Peyer's patch (tissue), 4 donors: ENCODE results near the gene PBX1. TPM values are rescaled to one million over a fixed set of nuclear protein-coding genes. Genes with fewer than 3 reads are reported as not detected.

Source experiments
- DNase-seq, 3 donors: peaks; one replicate each; pipeline ENCODE4 v3.0.0-alpha.2; 2017 to 2019
- H3K27ac ChIP-seq, 4 donors: fragments of 200-600 bp; sonication (generic); one replicate each; pipeline ENCODE4 v1.5.1; 2016 to 2019
- H3K27me3 ChIP-seq, 2 donors: fragments of 200-600 bp; sonication (generic); one replicate each; pipeline ENCODE4 v1.5.1; 2019
- H3K36me3 ChIP-seq, 3 donors: fragments of 200-600 bp; sonication (generic); one replicate each; pipeline ENCODE4 v1.5.1; 2016 to 2019
- H3K4me1 ChIP-seq, 4 donors: fragments of 200-600 bp; sonication (generic); one replicate each; pipeline ENCODE4 v1.5.1; 2016 to 2019
- H3K4me3 ChIP-seq, 4 donors: fragments of 200-600 bp; sonication (generic); 1 replicate in 3 of 4; 2 replicates in 1 of 4; pipeline ENCODE4 v1.5.1; 2016 to 2019; ENCODE audit warnings: mild to moderate bottlenecking in 1 of 4
- H3K9me3 ChIP-seq, 4 donors: fragments of 200-600 bp; sonication (generic); one replicate each; pipeline ENCODE4 v1.5.1; 2016 to 2019; ENCODE audit warnings: mild to moderate bottlenecking in 1 of 4
- POLR2A ChIP-seq, 2 donors: fragments of 450-650 bp; IDR thresholded peaks; one replicate each; pipeline ENCODE4 v1.5.1; 2017; ENCODE audit warnings: antibody characterized with exemption in 2 of 2, mild to moderate bottlenecking in 2 of 2, moderate library complexity in 2 of 2
- total RNA-seq, 4 donors: library from RNA; depleted of rRNA; stranded (reverse); fragments of >200 nt; gene quantifications; one replicate each; pipeline ENCODE4 v1.1.0, GENCODE V29; 2016
- TF ChIP-seq, protein P1 (sequence below), 6 experiments: fragments of 450-650 bp in 4 of 6; fragments of 200-600 bp in 2 of 6; sonication (generic) in 1 of 6; IDR thresholded peaks; one replicate each; pipeline ENCODE4 v1.5.1; 2017 to 2019; ENCODE audit warnings: antibody characterized with exemption in 6 of 6, mild to moderate bottlenecking in 3 of 6, moderate library complexity in 1 of 6

Gene PBX1
- total RNA-seq, 4 donors from 2014 or later = 20.6 to 57.5 (median 40.4) TPM

DNA sequence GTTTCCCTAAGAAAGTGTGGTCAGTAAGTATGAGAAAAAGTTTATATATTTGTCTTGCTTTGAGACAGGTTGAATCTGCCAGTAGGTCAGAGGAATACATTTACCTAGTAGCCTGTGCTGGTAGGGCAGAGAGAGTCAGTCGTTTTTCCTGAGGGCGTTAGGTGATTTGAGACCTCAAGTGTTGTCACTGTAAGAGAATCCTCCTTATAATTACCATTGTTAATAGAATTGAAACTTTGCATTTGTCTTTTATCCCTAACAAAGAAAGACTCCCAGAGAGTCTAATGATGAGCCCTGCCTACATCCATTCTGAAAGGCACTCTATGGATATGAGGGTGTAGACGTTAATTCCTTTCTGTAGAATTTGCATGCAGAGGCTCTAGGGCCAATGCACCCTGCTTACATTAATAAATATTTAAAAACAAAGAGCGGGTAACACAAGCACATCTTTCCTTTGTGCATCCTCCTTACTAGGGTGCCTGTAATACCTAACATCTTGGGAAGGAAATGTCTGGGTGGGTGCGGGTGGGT lies 16.4 kb downstream of the PBX1 start:
- no peaks in the 10 kb centered on the region for H3K27me3 ChIP-seq
- DNase-seq = no peak
- no peak overlapping the region for H3K4me3 ChIP-seq
- H3K9me3 ChIP-seq = no peaks in the 10 kb centered on the region
- H3K27ac ChIP-seq = peak overlapping the region in 1 of 4 donors; percentile 72
- no peaks in the 10 kb centered on the region for H3K36me3 ChIP-seq
- TF ChIP-seq, protein P1, sequence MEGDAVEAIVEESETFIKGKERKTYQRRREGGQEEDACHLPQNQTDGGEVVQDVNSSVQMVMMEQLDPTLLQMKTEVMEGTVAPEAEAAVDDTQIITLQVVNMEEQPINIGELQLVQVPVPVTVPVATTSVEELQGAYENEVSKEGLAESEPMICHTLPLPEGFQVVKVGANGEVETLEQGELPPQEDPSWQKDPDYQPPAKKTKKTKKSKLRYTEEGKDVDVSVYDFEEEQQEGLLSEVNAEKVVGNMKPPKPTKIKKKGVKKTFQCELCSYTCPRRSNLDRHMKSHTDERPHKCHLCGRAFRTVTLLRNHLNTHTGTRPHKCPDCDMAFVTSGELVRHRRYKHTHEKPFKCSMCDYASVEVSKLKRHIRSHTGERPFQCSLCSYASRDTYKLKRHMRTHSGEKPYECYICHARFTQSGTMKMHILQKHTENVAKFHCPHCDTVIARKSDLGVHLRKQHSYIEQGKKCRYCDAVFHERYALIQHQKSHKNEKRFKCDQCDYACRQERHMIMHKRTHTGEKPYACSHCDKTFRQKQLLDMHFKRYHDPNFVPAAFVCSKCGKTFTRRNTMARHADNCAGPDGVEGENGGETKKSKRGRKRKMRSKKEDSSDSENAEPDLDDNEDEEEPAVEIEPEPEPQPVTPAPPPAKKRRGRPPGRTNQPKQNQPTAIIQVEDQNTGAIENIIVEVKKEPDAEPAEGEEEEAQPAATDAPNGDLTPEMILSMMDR (IDR thresholded peaks at IDR 0.05) = no peak
- no peak for TF ChIP-seq POLR2A (IDR thresholded peaks at IDR 0.05)
- peaks cover 0 to 8% (median 0%) of the 10 kb centered on the region in 4 donors for H3K4me1 ChIP-seq

DNA sequence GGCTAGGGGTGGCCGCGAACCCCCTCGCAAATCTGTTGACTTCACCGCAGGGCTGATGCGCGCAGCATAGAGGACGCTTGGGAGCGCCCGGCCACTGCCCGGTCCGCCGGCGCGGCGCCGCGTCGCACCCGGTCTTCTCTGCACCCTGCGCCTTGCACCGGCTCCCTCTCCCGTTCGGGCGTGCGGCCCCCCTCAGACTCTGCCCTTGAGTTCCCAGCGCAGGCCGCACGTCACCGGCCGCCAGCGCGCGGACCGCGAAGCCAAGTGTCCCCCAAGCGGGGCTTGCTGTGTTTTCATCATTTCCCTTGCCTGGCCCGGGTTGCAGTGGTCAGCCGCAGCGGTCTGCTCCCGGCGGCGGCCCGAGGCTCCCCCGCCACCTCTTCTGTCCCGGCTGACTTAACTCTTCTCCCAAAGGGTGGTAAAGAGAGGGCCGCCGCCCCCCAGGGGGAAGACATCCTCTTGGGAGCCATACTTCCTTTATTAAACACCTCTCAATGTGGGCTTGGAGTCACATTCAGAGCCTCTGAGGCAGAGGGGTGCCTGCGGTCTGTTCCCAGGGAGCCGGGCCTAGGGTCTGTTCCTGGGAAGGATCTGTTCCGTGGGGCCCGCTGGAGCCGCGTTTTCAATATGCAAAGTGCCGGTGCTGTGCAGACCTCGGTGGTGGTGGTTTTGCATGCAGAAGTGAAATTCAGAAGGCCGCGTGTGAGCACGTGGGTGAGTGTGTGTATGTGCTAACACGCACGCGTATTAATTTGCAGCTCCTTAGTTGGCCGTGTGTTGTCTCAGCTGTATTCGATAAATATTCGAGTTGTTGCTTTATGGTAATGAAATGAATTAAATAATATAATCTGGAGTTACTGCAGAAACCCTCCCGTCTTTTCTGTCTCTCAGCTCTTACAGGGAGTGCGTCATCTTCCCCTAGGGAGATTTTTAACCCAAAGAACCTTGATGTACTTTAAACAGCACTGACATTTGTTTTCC lies 17.6 kb downstream of the PBX1 start:
- Histone ChIP-seq H3K36me3 (no peaks in the 10 kb centered on the region), H3K4me3 (peak overlapping the region in 2 of 4 donors; percentile 28 to 30), H3K27ac (peak overlapping the region in 3 of 4 donors; percentile 49 to 72 (median 54)), H3K9me3 (no peaks in the 10 kb centered on the region), H3K27me3 (no peaks in the 10 kb centered on the region), H3K4me1 (peaks cover 0 to 8% (median 0%) of the 10 kb centered on the region in 4 donors)
- DNase-seq = no peak
- TF ChIP-seq, protein P1 (IDR thresholded peaks at IDR 0.05) = no peak
- no peak for TF ChIP-seq POLR2A (IDR thresholded peaks at IDR 0.05)

DNA sequence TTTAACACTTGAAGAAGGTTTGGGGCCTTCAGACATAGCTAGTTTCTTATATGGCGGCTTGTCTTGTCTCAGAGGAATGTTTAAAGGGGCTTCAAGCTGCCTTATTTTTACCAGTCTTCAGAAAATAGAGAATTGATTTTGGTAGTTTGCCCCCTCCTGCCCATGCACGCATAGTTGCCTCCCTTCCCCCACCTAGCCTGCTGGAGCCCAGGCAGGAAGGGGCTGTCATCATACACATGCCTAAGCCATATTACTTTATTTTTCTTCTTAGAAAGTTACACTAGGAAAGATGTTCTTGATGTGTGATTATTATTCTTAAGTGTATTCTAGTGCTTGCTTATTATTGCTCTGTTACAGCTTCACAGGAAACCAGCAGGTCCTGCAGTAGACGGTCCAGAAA lies 18.3 kb downstream of the PBX1 start:
- Histone ChIP-seq H3K4me1 (peaks cover 0 to 8% (median 0%) of the 10 kb centered on the region in 4 donors), H3K27me3 (no peaks in the 10 kb centered on the region), H3K4me3 (no peak overlapping the region), H3K27ac (peak overlapping the region in 2 of 4 donors; percentile 49 to 72), H3K36me3 (no peaks in the 10 kb centered on the region), H3K9me3 (no peaks in the 10 kb centered on the region)
- DNase-seq = no peak
- TF ChIP-seq, protein P1 (IDR thresholded peaks at IDR 0.05) = no peak
- TF ChIP-seq POLR2A (IDR thresholded peaks at IDR 0.05) = no peak

DNA sequence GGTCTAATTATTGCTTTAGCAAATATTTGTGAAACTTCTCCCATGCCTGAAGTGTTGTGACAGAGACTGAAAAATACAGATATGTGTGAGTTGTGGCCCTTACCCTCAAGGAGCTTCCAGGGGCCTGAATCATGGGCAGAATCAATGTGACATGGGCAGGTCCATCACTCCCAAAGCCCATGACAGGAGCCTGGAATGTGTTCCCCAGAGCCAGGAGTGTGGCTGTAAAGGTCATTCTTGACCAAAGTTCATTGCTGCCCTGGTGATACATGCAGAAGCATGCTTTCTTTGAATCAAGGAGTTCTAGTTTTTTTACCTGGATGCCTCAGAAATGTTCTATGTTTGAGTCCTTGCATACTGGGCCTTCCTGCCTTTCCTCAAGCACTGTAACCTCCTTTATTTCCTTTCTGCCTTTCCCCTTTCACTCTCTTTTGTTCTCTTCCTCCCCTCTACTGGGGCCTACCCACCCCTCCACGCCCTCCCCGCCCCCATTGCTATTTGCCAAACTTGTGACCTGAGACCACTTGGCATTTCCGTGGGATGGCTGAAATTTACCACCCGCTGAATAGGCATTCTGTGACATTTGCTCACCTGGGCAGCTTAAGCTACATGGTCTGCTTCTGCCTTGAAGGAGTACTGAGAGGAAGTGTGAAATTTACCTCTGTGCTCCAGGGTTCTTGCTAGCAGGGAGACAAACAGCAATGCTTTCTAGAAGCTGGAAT lies 19.7 kb downstream of the PBX1 start:
- Histone ChIP-seq H3K27ac (peak overlapping the region in 1 of 4 donors; percentile 24), H3K4me3 (no peak overlapping the region), H3K27me3 (no peaks in the 10 kb centered on the region), H3K9me3 (no peaks in the 10 kb centered on the region), H3K4me1 (peaks cover 0 to 8% (median 0%) of the 10 kb centered on the region in 4 donors), H3K36me3 (no peaks in the 10 kb centered on the region)
- TF ChIP-seq, protein P1 (IDR thresholded peaks at IDR 0.05) = no peak
- TF ChIP-seq POLR2A (IDR thresholded peaks at IDR 0.05) = no peak
- DNase-seq = no peak

DNA sequence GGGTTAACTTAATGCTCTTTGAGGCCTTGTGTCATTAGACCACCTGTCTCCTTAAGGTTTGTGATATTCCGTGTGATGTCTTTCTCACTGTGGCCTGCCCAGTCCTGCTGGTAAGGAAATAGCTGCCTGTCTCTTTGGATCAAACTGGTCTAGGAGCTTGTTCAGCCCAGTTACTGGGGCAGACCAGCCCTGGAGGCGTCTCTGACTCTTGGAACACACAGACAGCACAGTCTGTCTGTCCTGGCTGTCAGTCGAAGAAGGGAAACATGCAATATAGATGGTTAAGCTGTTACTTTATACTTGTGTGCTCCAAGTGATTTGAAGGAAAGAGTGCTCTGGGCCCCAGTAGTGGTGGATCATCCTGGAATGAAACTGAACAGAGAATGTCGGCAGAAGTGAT lies 20.4 kb downstream of the PBX1 start:
- no peak for DNase-seq
- H3K4me3 ChIP-seq = no peak overlapping the region
- peaks cover 0 to 8% (median 0%) of the 10 kb centered on the region in 4 donors for H3K4me1 ChIP-seq
- TF ChIP-seq POLR2A (IDR thresholded peaks at IDR 0.05) = no peak
- TF ChIP-seq, protein P1 (IDR thresholded peaks at IDR 0.05) = no peak
- no peaks in the 10 kb centered on the region for H3K36me3 ChIP-seq
- H3K9me3 ChIP-seq = no peaks in the 10 kb centered on the region
- H3K27ac ChIP-seq = peak overlapping the region in 1 of 4 donors; percentile 24
- H3K27me3 ChIP-seq = no peaks in the 10 kb centered on the region
